HepG2 (cell line): ENCODE measurements around the gene UBE2C. TPM values are rescaled to one million over a fixed set of nuclear protein-coding genes. Genes with fewer than 3 reads are reported as not detected.

Experiments used
- CBFB ChIP-seq: sonication (generic); formaldehyde crosslinking; IDR thresholded peaks from 2 replicates; pipeline ENCODE4 v1.4.0; 2020; ENCODE audit warnings: missing genetic modification reagents
- FOSL2 ChIP-seq: sonication (generic); formaldehyde crosslinking; IDR thresholded peaks from 2 replicates; pipeline ENCODE4 v1.4.0; 2020; ENCODE audit warnings: missing genetic modification reagents
- FOXK1 ChIP-seq: sonication (generic); formaldehyde crosslinking; IDR thresholded peaks from 2 replicates; pipeline ENCODE4 v1.4.0; 2020; ENCODE audit warnings: low read depth, missing genetic modification reagents, borderline replicate concordance
- HNF4G ChIP-seq, 2 experiments: sonication (generic) in 1 of 2; formaldehyde crosslinking in 1 of 2; IDR thresholded peaks; 2 replicates each; pipeline versions ENCODE4 v1.4.0 to v1.6.1; 2011 to 2020; ENCODE audit warnings: borderline replicate concordance in 2 of 2, low read depth in 2 of 2, mild to moderate bottlenecking in 2 of 2, low read length in 1 of 2, missing genetic modification reagents in 1 of 2, moderate library complexity in 1 of 2
- KDM1A ChIP-seq: IDR thresholded peaks from 2 replicates; pipeline ENCODE4 v1.6.1; 2016; ENCODE audit warnings: missing compliant biosample characterization
- MLLT10 ChIP-seq: sonication (generic); formaldehyde crosslinking; IDR thresholded peaks from 2 replicates; pipeline ENCODE4 v1.4.0; 2020; ENCODE audit warnings: missing genetic modification reagents
- PITX1 ChIP-seq: sonication (generic); formaldehyde crosslinking; IDR thresholded peaks from 2 replicates; pipeline ENCODE4 v1.5.1; 2020; ENCODE audit warnings: mild to moderate bottlenecking, missing genetic modification reagents
- SMC3 ChIP-seq: IDR thresholded peaks from 2 replicates; pipeline ENCODE4 v1.6.1; 2011; ENCODE audit warnings: low read length, improper control_type of control experiment
- TARDBP ChIP-seq: sonication (generic); formaldehyde crosslinking; IDR thresholded peaks from 2 replicates; pipeline ENCODE4 v1.8.0; 2022; ENCODE audit warnings: mild to moderate bottlenecking, missing genetic modification reagents
- YY1 ChIP-seq: IDR thresholded peaks from 2 replicates; pipeline ENCODE4 v1.6.1; 2011; ENCODE audit warnings: low read length, low read depth, moderate library complexity, mild to moderate bottlenecking; ENCODE audit not compliant: insufficient read depth, insufficient replicate concordance
- ZNF20 ChIP-seq: sonication (generic); formaldehyde crosslinking; IDR thresholded peaks from 2 replicates; pipeline ENCODE4 v1.4.0; 2020; ENCODE audit warnings: mild to moderate bottlenecking, moderate library complexity, missing genetic modification reagents
- ZNF552 ChIP-seq: sonication (generic); formaldehyde crosslinking; IDR thresholded peaks from 2 replicates; pipeline ENCODE4 v1.9.0; 2022; ENCODE audit warnings: missing genetic modification reagents, mild to moderate bottlenecking, borderline replicate concordance
- ZNF563 ChIP-seq: sonication (generic); formaldehyde crosslinking; IDR thresholded peaks from 2 replicates; pipeline ENCODE4 v1.8.0; 2022; ENCODE audit warnings: mild to moderate bottlenecking, moderate library complexity, missing genetic modification reagents
- ZNF7 ChIP-seq: IDR thresholded peaks from 2 replicates; pipeline ENCODE4 v1.6.1; 2016; ENCODE audit warnings: missing biosample characterization, missing genetic modification reagents
- ZSCAN29 ChIP-seq: sonication (generic); formaldehyde crosslinking; conservative IDR thresholded peaks from 2 replicates; pipeline ENCODE4 v1.4.0; 2020; ENCODE audit warnings: mild to moderate bottlenecking, missing genetic modification reagents
- polyA plus RNA-seq, 8 experiments: library from polyadenylated mRNA; depleted of rRNA in 3 of 8; stranded (reverse) in 7 of 8; unstranded in 1 of 8; fragments of >200 nt; fragmentation: Illumina TruSeq in 4 of 8; extraction: Trizol in 4 of 8; gene quantifications; 2 replicates each; pipeline versions ENCODE4 v1.2.1 to v1.2.3, GENCODE V29; 2011 to 2016; ENCODE audit warnings: low read depth in 4 of 8, missing spikeins in 1 of 8, mixed read lengths in 1 of 8; ENCODE audit not compliant: insufficient read depth in 1 of 8
- total RNA-seq, 5 experiments: library from RNA; depleted of rRNA; stranded (reverse); fragments of >200 nt; fragmentation: Illumina TruSeq; extraction: Trizol; gene quantifications; 2 replicates each; pipeline ENCODE4 v1.2.3, GENCODE V29; 2016; ENCODE audit warnings: low read depth in 1 of 5
- TF ChIP-seq, protein P1 (sequence below): sonication (generic); formaldehyde crosslinking; IDR thresholded peaks from 2 replicates; pipeline ENCODE4 v1.4.0; 2020; ENCODE audit warnings: missing genetic modification reagents, borderline replicate concordance
- TF ChIP-seq, protein P2 (sequence below): sonication (generic); formaldehyde crosslinking; IDR thresholded peaks from 2 replicates; pipeline ENCODE4 v1.5.0; 2020; ENCODE audit warnings: mild to moderate bottlenecking, missing genetic modification reagents
- TF ChIP-seq, protein P3 (sequence below): sonication (generic); formaldehyde crosslinking; conservative IDR thresholded peaks from 2 replicates; pipeline ENCODE4 v1.8.0; 2022; ENCODE audit warnings: mild to moderate bottlenecking, moderate library complexity, missing genetic modification reagents
- TF ChIP-seq, protein P4 (sequence below): sonication (generic); formaldehyde crosslinking; conservative IDR thresholded peaks from 2 replicates; pipeline ENCODE4 v1.8.1; 2023; ENCODE audit warnings: missing genetic modification reagents

Gene UBE2C
- total and polyA plus RNA-seq, 2 of the 13 experiments (the other 11 are each of a cell fraction or from before 2014, with no cell fraction given) = 100 to 123 TPM

DNA sequence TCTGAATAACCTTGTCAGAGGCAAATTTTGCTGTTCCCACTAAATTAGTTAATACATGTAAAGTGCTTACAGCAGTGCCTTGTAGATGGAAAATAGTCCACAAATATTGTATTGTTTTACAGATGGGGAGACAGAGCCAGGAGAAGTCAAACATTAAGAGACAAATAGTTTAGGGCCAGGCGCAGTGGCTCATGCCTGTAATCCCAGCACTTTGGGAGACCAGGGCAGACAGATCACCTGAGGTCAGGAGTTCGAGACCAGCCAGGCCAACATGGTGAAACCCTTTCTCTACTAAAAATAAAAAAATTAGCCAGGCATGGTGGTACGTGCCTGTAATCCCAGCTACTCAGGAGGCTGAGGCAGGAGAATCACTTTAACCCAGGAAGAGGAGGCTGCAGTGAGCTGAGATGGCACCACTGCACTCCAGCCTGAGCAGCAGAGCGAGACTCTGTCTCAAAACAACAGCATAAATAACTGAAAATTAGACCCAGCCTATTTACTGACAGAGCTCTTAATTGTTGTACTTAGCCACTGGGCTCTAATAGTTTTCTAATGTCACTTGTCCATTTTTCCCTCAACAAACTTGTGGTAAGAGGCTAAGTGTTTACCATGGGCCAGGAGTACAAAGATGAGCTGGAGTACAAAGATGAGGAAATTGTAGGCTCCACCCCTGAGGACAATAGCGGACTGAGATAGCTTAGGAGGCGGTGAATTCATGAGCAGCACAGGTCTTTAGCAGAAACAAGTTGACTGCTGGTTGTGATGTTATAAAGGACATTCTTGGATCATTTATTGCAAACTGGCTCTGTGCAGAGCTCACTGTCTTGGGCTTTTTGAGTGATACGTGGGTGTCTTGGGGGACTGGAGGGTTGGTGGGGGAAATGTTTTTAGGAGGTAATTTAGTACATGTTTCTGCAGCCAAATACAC, 51.4 kb downstream of the UBE2C start (continued):
- TF ChIP-seq, protein P1, sequence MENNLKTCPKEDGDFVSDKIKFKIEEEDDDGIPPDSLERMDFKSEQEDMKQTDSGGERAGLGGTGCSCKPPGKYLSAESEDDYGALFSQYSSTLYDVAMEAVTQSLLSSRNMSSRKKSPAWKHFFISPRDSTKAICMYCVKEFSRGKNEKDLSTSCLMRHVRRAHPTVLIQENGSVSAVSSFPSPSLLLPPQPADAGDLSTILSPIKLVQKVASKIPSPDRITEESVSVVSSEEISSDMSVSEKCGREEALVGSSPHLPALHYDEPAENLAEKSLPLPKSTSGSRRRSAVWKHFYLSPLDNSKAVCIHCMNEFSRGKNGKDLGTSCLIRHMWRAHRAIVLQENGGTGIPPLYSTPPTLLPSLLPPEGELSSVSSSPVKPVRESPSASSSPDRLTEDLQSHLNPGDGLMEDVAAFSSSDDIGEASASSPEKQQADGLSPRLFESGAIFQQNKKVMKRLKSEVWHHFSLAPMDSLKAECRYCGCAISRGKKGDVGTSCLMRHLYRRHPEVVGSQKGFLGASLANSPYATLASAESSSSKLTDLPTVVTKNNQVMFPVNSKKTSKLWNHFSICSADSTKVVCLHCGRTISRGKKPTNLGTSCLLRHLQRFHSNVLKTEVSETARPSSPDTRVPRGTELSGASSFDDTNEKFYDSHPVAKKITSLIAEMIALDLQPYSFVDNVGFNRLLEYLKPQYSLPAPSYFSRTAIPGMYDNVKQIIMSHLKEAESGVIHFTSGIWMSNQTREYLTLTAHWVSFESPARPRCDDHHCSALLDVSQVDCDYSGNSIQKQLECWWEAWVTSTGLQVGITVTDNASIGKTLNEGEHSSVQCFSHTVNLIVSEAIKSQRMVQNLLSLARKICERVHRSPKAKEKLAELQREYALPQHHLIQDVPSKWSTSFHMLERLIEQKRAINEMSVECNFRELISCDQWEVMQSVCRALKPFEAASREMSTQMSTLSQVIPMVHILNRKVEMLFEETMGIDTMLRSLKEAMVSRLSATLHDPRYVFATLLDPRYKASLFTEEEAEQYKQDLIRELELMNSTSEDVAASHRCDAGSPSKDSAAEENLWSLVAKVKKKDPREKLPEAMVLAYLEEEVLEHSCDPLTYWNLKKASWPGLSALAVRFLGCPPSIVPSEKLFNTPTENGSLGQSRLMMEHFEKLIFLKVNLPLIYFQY (CRISPR knock-in tag) = no peak
- TF ChIP-seq MLLT10 (CRISPR knock-in tag) (no peak), ZNF552 (CRISPR knock-in tag) (0 out of 2 replicates have a peak, but pooled peaks have one; percentile 31), ZNF563 (CRISPR knock-in tag) (0 out of 2 replicates have a peak, but pooled peaks have one; percentile 63), ZSCAN29 (CRISPR knock-in tag) (no peak), ZNF7 (CRISPR knock-in tag) (peak; percentile 68), FOXK1 (CRISPR knock-in tag) (peak; percentile 78; the same call in 1 of the 2 replicates), SMC3 (peak; percentile 33; the same call in 1 of the 2 replicates), HNF4G (IDR thresholded peaks at IDR 0.05; ENCODE audit: borderline replicate concordance, low read depth, low read length) (peak; percentile 92), HNF4G (CRISPR knock-in tag; IDR thresholded peaks at IDR 0.05; ENCODE audit: borderline replicate concordance, low read depth) (no peak; the same call in 1 of the 2 replicates), FOSL2 (peak; percentile 33; the same call in 1 of the 2 replicates), PITX1 (peak; percentile 53; the same call in 1 of the 2 replicates), YY1 (no peak), TARDBP (CRISPR knock-in tag) (peak; percentile 73; the same call in 1 of the 2 replicates), ZNF20 (CRISPR knock-in tag) (no peak), CBFB (CRISPR knock-in tag) (peak; percentile 43; the same call in 1 of the 2 replicates), KDM1A (CRISPR knock-in tag) (0 out of 2 replicates have a peak, but pooled peaks have one; percentile 37)
- TF ChIP-seq, protein P2, sequence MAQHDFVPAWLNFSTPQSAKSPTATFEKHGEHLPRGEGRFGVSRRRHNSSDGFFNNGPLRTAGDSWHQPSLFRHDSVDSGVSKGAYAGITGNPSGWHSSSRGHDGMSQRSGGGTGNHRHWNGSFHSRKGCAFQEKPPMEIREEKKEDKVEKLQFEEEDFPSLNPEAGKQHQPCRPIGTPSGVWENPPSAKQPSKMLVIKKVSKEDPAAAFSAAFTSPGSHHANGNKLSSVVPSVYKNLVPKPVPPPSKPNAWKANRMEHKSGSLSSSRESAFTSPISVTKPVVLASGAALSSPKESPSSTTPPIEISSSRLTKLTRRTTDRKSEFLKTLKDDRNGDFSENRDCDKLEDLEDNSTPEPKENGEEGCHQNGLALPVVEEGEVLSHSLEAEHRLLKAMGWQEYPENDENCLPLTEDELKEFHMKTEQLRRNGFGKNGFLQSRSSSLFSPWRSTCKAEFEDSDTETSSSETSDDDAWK (CRISPR knock-in tag) = no peak
- TF ChIP-seq, protein P3, sequence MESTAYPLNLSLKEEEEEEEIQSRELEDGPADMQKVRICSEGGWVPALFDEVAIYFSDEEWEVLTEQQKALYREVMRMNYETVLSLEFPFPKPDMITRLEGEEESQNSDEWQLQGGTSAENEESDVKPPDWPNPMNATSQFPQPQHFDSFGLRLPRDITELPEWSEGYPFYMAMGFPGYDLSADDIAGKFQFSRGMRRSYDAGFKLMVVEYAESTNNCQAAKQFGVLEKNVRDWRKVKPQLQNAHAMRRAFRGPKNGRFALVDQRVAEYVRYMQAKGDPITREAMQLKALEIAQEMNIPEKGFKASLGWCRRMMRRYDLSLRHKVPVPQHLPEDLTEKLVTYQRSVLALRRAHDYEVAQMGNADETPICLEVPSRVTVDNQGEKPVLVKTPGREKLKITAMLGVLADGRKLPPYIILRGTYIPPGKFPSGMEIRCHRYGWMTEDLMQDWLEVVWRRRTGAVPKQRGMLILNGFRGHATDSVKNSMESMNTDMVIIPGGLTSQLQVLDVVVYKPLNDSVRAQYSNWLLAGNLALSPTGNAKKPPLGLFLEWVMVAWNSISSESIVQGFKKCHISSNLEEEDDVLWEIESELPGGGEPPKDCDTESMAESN (CRISPR knock-in tag) = peak; percentile 54; the same call in 1 of the 2 replicates
- TF ChIP-seq, protein P4, sequence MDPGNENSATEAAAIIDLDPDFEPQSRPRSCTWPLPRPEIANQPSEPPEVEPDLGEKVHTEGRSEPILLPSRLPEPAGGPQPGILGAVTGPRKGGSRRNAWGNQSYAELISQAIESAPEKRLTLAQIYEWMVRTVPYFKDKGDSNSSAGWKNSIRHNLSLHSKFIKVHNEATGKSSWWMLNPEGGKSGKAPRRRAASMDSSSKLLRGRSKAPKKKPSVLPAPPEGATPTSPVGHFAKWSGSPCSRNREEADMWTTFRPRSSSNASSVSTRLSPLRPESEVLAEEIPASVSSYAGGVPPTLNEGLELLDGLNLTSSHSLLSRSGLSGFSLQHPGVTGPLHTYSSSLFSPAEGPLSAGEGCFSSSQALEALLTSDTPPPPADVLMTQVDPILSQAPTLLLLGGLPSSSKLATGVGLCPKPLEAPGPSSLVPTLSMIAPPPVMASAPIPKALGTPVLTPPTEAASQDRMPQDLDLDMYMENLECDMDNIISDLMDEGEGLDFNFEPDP (CRISPR knock-in tag) = no peak
